ENCODE results near the gene IFI27L1. TPM values are rescaled to one million over a fixed set of nuclear protein-coding genes. Genes with fewer than 3 reads are reported as not detected.

The IFI27L1 gene
- total RNA-seq, 1 experiment from 2014 or later: 14.7 TPM

DNA sequence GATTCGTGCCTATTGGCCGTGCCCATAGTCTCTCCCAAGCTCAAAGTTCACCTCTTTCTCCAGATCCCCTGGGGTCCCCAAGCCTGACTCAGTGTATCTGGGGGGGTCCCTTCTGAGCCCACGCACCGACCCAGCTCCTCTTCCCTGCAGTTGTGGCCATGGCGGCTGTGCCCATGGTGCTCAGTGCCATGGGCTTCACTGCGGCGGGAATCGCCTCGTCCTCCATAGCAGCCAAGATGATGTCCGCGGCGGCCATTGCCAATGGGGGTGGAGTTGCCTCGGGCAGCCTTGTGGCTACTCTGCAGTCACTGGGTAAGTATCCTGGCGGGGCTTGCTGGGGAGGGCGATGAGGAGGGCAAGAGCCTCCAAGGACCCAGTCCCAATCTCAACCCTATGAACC, 34.5 kb downstream of the IFI27L1 start:
- Histone ChIP-seq H3K27me3 (replicated peaks; ENCODE audit: insufficient read depth, low read depth, low read length, poor library complexity) (no peaks in the 10 kb centered on the region), H3K36me3 (ENCODE audit: insufficient read depth, low read length, poor library complexity, severe bottlenecking) (no peaks in the 10 kb centered on the region), H3K27ac (ENCODE audit: low read depth, low read length, poor library complexity, severe bottlenecking) (no peak overlapping the region), H3K4me1 (ENCODE audit: insufficient read depth, low read length, poor library complexity, severe bottlenecking) (no peaks in the 10 kb centered on the region), H3K9me3 (ENCODE audit: low read depth, low read length, poor library complexity, severe bottlenecking) (no peaks in the 10 kb centered on the region), H3K4me3 (ENCODE audit: low read depth, low read length, poor library complexity, severe bottlenecking) (no peak overlapping the region)
- no peak for DNase-seq (ENCODE audit: low spot score)
- POLR2A ChIA-PET (ENCODE audit: low non-redundant PET): no interaction called here
- no TSS peak for BruUV-seq (replicated peaks)
- TF ChIP-seq EZH2 (IDR thresholded peaks at IDR 0.05; ENCODE audit: borderline replicate concordance, low read depth, low read length, poor library complexity, severe bottlenecking): no peak
- TF ChIP-seq, protein P1, sequence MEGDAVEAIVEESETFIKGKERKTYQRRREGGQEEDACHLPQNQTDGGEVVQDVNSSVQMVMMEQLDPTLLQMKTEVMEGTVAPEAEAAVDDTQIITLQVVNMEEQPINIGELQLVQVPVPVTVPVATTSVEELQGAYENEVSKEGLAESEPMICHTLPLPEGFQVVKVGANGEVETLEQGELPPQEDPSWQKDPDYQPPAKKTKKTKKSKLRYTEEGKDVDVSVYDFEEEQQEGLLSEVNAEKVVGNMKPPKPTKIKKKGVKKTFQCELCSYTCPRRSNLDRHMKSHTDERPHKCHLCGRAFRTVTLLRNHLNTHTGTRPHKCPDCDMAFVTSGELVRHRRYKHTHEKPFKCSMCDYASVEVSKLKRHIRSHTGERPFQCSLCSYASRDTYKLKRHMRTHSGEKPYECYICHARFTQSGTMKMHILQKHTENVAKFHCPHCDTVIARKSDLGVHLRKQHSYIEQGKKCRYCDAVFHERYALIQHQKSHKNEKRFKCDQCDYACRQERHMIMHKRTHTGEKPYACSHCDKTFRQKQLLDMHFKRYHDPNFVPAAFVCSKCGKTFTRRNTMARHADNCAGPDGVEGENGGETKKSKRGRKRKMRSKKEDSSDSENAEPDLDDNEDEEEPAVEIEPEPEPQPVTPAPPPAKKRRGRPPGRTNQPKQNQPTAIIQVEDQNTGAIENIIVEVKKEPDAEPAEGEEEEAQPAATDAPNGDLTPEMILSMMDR (conservative IDR thresholded peaks at IDR 0.05; ENCODE audit: low read depth, low read length): no peak
- intact Hi-C loops (cut with micrococcal nuclease; ENCODE audit: unreplicated experiment): no loop called here
- CTCF ChIA-PET: no interaction called here

DNA sequence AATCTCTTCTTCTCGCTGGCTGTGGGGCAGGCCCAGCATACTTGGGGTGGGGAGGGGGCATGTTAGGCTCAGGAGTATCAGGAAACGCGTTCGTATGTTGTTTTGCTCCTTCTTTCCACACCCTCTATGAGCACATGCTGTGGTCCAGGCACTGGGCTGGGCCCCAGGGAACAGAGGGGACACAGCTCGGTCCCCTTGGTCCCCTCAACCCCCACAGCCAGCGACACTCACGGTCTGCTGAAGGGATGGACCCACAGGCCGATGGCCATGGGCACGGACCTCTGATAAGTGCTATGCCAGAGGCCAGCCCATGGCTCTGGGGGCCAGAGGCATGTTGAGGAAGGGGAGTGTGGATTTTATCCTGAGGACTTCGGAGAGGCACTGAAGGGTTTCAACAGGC, 35.6 kb downstream of the IFI27L1 start:
- ChIA-PET CTCF (no interaction called here), POLR2A (ENCODE audit: low non-redundant PET) (no interaction called here)
- Histone ChIP-seq H3K27ac (ENCODE audit: low read depth, low read length, poor library complexity, severe bottlenecking) (no peak overlapping the region), H3K4me1 (ENCODE audit: insufficient read depth, low read length, poor library complexity, severe bottlenecking) (no peaks in the 10 kb centered on the region), H3K36me3 (ENCODE audit: insufficient read depth, low read length, poor library complexity, severe bottlenecking) (no peaks in the 10 kb centered on the region), H3K27me3 (replicated peaks; ENCODE audit: insufficient read depth, low read depth, low read length, poor library complexity) (no peaks in the 10 kb centered on the region), H3K4me3 (ENCODE audit: low read depth, low read length, poor library complexity, severe bottlenecking) (no peak overlapping the region), H3K9me3 (ENCODE audit: low read depth, low read length, poor library complexity, severe bottlenecking) (no peaks in the 10 kb centered on the region)
- no peak for TF ChIP-seq EZH2 (IDR thresholded peaks at IDR 0.05; ENCODE audit: borderline replicate concordance, low read depth, low read length, poor library complexity, severe bottlenecking)
- TF ChIP-seq, protein P1 (conservative IDR thresholded peaks at IDR 0.05; ENCODE audit: low read depth, low read length): no peak
- intact Hi-C loops (cut with micrococcal nuclease; ENCODE audit: unreplicated experiment): no loop called here
- no TSS peak for BruUV-seq (replicated peaks)
- DNase-seq (ENCODE audit: low spot score): no peak

DNA sequence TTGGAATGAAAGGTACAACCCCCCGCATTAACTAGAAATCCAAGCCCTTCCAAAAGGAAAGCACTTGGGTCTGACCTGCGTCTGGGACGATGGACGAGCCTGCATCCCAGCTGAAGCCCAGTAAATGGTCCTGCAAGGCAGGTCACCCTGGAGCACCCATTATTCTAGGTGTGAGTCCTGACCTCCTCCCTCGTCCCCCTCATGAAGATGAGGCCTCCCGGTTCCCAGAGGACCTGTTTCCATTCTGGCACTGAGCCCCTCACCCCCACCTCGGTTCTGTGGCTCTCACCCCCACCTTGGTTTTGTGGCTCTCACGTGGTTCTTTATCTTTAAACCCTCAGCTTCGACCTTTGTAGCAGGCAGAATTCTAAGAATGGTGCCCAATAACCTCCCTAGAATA, 36.7 kb downstream of the IFI27L1 start:
- no peak overlapping the region for H3K27ac ChIP-seq (ENCODE audit: low read depth, low read length, poor library complexity, severe bottlenecking)
- DNase-seq (ENCODE audit: low spot score): no peak
- no peaks in the 10 kb centered on the region for H3K27me3 ChIP-seq (replicated peaks; ENCODE audit: insufficient read depth, low read depth, low read length, poor library complexity)
- no peaks in the 10 kb centered on the region for H3K9me3 ChIP-seq (ENCODE audit: low read depth, low read length, poor library complexity, severe bottlenecking)
- no TSS peak for BruUV-seq (replicated peaks)
- H3K4me1 ChIP-seq (ENCODE audit: insufficient read depth, low read length, poor library complexity, severe bottlenecking): no peaks in the 10 kb centered on the region
- H3K36me3 ChIP-seq (ENCODE audit: insufficient read depth, low read length, poor library complexity, severe bottlenecking): no peaks in the 10 kb centered on the region
- TF ChIP-seq EZH2 (IDR thresholded peaks at IDR 0.05; ENCODE audit: borderline replicate concordance, low read depth, low read length, poor library complexity, severe bottlenecking): no peak
- TF ChIP-seq, protein P1 (conservative IDR thresholded peaks at IDR 0.05; ENCODE audit: low read depth, low read length): no peak
- intact Hi-C loops (cut with micrococcal nuclease; ENCODE audit: unreplicated experiment): no loop called here
- CTCF ChIA-PET: no interaction called here
- H3K4me3 ChIP-seq (ENCODE audit: low read depth, low read length, poor library complexity, severe bottlenecking): no peak overlapping the region
- POLR2A ChIA-PET (ENCODE audit: low non-redundant PET): no interaction called here

Data from A673 (cell line).